ENCODE measurements around the gene FER1L5.

DNA sequence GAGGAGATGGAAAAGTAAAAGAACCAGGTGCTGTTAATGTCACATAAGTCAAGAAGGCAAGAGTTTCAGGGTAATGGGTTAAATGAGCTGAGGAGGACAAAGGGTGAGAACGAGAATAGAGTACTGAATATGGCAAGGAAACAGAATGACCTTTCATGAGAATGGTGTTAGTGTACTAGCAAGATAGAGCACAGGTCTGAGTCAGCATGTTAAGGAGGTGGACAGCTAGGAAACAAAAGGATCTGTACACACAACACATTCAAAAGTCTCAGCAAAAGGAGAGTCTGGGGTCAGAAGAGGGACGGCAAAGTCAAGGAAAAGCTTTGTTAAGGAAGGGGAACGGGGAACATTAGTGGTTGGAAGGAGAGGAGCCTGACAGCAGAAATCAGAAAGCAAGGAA is 68.4 kb downstream of the FER1L5 start:
- TF ChIP-seq EZH2 (IDR thresholded peaks at IDR 0.05; ENCODE audit: low read depth, unreplicated experiment) (no peak), POLR2AphosphoS5 (IDR thresholded peaks at IDR 0.05; ENCODE audit: low read depth) (no peak), EZH2phosphoT487 (IDR thresholded peaks at IDR 0.05; ENCODE audit: unreplicated experiment) (no peak), CTCF (conservative IDR thresholded peaks at IDR 0.05; ENCODE audit: low read depth in 2 of 2) (no peak), NANOG (IDR thresholded peaks at IDR 0.05; ENCODE audit: borderline replicate concordance) (no peak), CREB1 (CRISPR knock-in tag; IDR thresholded peaks at IDR 0.05; ENCODE audit: low read depth) (no peak), ZNF331 (CRISPR knock-in tag; IDR thresholded peaks at IDR 0.05; ENCODE audit: low read depth) (no peak), ZNF114 (CRISPR knock-in tag; IDR thresholded peaks at IDR 0.05) (no peak), JUNB (IDR thresholded peaks at IDR 0.05; ENCODE audit: unreplicated experiment) (no peak), STAT1 (IDR thresholded peaks at IDR 0.05; ENCODE audit: unreplicated experiment) (no peak)
- TF ChIP-seq, protein P1, sequence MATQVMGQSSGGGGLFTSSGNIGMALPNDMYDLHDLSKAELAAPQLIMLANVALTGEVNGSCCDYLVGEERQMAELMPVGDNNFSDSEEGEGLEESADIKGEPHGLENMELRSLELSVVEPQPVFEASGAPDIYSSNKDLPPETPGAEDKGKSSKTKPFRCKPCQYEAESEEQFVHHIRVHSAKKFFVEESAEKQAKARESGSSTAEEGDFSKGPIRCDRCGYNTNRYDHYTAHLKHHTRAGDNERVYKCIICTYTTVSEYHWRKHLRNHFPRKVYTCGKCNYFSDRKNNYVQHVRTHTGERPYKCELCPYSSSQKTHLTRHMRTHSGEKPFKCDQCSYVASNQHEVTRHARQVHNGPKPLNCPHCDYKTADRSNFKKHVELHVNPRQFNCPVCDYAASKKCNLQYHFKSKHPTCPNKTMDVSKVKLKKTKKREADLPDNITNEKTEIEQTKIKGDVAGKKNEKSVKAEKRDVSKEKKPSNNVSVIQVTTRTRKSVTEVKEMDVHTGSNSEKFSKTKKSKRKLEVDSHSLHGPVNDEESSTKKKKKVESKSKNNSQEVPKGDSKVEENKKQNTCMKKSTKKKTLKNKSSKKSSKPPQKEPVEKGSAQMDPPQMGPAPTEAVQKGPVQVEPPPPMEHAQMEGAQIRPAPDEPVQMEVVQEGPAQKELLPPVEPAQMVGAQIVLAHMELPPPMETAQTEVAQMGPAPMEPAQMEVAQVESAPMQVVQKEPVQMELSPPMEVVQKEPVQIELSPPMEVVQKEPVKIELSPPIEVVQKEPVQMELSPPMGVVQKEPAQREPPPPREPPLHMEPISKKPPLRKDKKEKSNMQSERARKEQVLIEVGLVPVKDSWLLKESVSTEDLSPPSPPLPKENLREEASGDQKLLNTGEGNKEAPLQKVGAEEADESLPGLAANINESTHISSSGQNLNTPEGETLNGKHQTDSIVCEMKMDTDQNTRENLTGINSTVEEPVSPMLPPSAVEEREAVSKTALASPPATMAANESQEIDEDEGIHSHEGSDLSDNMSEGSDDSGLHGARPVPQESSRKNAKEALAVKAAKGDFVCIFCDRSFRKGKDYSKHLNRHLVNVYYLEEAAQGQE (IDR thresholded peaks at IDR 0.05; ENCODE audit: unreplicated experiment) = no peak
